Measurements from ENCODE around the gene NOL9.

DNA sequence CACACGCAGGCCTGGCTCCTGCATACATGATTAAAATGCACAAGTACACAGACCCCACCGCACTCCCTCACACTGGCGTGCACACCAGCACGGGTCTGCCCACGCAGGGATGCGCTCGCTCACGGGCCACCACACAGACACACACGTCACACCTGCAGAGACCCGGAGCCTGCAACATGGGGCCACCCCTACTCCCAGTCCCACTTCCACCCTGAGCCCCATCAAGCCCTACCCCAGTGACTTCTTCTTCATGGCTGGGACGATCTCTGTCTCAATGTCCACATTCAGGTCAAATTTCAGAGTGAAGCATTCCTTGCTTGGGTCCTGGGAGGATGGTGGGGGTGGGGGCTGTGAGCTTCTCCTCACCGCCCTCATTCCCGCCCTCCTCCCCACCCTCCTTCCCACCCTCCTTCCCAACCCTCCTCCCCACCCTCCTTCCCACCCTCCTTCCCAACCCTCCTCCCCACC is 79.5 kb downstream of the NOL9 start:
- TF ChIP-seq YY1 (IDR thresholded peaks at IDR 0.05; ENCODE audit: insufficient read depth, insufficient replicate concordance, low read depth, low read length) (no peak), PLSCR1 (CRISPR knock-in tag; IDR thresholded peaks at IDR 0.05; ENCODE audit: borderline replicate concordance) (no peak), RBAK (CRISPR knock-in tag; IDR thresholded peaks at IDR 0.05) (no peak), ARHGAP35 (CRISPR knock-in tag; IDR thresholded peaks at IDR 0.05; ENCODE audit: borderline replicate concordance) (no peak), CENPT (CRISPR knock-in tag; IDR thresholded peaks at IDR 0.05; ENCODE audit: low read depth) (no peak), UBTF (CRISPR knock-in tag; IDR thresholded peaks at IDR 0.05) (no peak), EZH2 (conservative IDR thresholded peaks at IDR 0.05; ENCODE audit: low read depth, low read length) (no peak), KAT8 (CRISPR knock-in tag; IDR thresholded peaks at IDR 0.05) (no peak), RAD21 (CRISPR knock-in tag; IDR thresholded peaks at IDR 0.05) (no peak), ZNF138 (CRISPR knock-in tag; IDR thresholded peaks at IDR 0.05; ENCODE audit: low read depth) (no peak), POLR2A (IDR thresholded peaks at IDR 0.05; ENCODE audit: insufficient read depth in 1 of 2, low read depth in 2 of 2, low read length in 2 of 2) (no peak), HNF4A (CRISPR knock-in tag; IDR thresholded peaks at IDR 0.05) (no peak)
- TF ChIP-seq, protein P1, sequence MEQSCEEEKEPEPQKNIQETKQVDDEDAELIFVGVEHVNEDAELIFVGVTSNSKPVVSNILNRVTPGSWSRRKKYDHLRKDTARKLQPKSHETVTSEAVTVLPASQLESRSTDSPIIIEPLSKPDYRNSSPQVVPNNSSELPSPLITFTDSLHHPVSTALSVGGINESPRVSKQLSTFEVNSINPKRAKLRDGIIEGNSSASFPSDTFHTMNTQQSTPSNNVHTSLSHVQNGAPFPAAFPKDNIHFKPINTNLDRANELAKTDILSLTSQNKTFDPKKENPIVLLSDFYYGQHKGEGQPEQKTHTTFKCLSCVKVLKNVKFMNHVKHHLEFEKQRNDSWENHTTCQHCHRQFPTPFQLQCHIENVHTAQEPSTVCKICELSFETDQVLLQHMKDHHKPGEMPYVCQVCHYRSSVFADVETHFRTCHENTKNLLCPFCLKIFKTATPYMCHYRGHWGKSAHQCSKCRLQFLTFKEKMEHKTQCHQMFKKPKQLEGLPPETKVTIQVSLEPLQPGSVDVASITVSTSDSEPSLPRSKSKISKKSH (CRISPR knock-in tag; IDR thresholded peaks at IDR 0.05; ENCODE audit: borderline replicate concordance) = no peak
- TF ChIP-seq, protein P2, sequence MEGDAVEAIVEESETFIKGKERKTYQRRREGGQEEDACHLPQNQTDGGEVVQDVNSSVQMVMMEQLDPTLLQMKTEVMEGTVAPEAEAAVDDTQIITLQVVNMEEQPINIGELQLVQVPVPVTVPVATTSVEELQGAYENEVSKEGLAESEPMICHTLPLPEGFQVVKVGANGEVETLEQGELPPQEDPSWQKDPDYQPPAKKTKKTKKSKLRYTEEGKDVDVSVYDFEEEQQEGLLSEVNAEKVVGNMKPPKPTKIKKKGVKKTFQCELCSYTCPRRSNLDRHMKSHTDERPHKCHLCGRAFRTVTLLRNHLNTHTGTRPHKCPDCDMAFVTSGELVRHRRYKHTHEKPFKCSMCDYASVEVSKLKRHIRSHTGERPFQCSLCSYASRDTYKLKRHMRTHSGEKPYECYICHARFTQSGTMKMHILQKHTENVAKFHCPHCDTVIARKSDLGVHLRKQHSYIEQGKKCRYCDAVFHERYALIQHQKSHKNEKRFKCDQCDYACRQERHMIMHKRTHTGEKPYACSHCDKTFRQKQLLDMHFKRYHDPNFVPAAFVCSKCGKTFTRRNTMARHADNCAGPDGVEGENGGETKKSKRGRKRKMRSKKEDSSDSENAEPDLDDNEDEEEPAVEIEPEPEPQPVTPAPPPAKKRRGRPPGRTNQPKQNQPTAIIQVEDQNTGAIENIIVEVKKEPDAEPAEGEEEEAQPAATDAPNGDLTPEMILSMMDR (CRISPR knock-in tag; IDR thresholded peaks at IDR 0.05) = no peak
